HG03108 (cell line): ENCODE data around the gene LYVE1.

Source experiments
- ATAC-seq: cut with Tn5 transposase; IDR thresholded peaks from one replicate; pipeline ENCODE4 v1.9.1; 2021; ENCODE audit warnings: moderate library complexity; ENCODE audit not compliant: unreplicated experiment

LYVE1 gene

DNA sequence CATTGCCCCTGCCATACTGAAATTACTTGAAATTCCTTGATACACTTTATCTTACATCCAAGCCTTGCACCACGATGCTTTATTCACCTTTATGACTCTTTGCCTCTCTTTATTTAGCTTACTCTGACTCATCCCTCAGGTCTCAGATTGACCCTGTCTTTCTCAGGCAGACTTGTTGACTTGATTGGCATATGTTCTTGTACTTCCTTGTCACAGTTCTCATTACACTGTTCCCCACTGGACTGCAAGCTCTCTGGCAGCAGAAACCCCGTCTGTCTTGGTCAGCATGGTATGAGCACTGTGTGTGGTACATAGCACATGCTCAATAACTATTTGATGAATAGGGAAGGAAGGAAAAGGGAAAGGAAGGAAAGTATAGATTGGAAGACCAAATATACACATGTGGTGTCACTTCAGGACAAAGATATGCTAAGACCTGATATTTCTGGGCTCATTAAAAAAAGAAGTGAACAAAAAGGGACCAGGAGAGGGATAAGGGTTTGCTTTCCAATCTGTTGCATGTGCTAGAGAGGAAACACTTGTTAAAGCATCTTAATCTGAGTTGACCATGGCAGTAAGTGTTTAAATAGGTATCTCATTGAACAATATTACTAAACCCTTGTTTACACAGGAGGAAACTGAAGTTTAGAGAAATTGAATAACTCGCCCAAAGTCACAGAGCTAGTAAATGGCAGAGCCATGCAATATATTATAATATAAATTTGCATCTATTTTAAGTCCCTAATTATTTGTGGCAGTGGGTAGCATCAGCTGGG lies 7.2 kb downstream of the LYVE1 start:
- ATAC-seq = no peak

- ATAC-seq = no peak
These were observed 10.2 kb downstream of the LYVE1 start for GRCh38 chr11:10558288-10558687.

GRCh38 chr11:10556590-10556989 lies 11.9 kb downstream of the LYVE1 start:
- no peak for ATAC-seq

GRCh38 chr11:10551845-10552352 lies 16.6 kb downstream of the LYVE1 start:
- no peak for ATAC-seq

GRCh38 chr11:10551290-10551592 lies 17.2 kb downstream of the LYVE1 start:
- no peak for ATAC-seq

DNA sequence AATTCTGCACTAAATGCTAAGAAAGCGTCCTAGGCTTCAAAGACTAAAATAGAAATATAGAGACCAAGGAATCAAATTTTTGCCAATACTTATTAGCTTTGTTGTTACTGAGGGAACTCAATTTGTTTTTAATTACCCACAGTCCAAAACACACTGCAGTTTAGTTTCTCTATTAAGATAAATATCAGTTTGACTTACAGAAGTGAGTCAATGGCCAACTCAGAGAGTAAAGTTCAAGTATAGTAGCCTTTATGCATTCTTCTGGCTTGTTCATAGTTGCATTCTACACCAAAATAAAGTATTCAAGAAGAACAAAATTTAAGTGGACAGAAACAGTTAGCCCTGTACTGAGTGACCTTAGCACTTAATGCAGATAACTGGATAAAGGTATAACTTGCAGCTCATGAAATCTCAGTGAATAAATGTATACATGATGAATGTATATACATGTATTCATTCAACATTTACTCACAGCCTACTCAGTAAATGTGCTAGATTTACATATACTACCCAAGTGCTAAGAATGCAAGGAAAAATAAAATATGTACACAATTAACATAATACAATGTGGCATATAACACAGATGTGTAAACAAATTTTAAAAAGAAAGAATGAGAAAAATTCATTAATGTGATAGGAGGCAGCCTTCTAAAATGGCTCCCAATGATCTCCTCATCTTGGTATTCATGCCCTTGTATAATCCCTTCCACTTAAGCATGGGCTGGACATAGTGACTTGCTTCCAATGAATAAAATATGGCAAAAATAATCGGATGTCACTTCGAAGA lies 17.8 kb downstream of the LYVE1 start:
- no peak for ATAC-seq

DNA sequence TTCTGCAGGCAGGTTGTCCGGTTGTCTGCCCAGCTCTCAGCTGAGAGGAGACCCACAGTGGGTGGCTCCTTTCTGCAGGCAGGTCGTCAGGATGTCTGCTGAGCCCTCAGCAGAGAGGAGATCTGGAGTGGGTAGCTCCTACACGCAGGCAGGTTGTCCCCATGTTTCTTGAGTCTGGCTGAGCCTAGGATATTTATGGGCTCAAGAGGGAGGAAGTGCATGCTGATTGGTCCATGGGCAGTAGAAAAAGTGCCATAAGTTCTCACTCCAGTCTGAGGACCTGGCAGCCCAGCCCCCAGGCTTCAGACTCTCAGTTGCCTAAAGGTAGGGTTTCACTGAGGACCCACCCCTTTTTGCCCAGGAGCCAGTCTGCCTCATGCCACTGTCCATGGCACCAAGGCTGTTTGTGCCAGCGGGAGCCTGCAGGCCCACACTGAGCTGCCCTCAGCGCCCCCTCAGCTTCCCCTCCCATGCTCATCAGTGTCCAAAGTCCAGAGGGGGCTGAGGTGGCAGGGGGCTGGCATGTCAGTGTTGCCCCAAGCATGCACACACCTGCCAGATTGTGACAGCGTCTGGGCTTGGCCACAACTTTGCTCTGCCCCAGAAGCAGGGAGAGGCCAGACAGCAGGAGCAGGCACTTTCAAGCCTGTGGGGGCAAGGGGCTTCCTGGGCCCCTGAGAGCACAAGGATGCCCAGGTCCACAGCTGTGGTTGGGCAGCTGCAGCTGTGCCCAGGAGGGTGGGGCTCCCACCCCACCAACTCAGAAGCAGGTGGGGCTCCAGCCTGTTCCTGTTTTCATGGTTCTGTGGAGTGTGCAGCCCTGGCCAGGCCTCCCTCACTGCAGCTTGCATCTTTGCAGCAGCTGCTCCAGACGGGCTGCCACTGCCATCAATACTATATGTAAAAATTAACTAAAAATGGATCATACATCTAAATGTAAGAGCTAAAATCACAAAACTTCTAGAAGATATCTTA lies 23.7 kb downstream of the LYVE1 start:
- ATAC-seq = no peak

- ATAC-seq = no peak
These were observed 24.7 kb downstream of the LYVE1 start for GRCh38 chr11:10543782-10544181.

GRCh38 chr11:10542776-10543175 lies 25.7 kb downstream of the LYVE1 start:
- ATAC-seq = no peak

DNA sequence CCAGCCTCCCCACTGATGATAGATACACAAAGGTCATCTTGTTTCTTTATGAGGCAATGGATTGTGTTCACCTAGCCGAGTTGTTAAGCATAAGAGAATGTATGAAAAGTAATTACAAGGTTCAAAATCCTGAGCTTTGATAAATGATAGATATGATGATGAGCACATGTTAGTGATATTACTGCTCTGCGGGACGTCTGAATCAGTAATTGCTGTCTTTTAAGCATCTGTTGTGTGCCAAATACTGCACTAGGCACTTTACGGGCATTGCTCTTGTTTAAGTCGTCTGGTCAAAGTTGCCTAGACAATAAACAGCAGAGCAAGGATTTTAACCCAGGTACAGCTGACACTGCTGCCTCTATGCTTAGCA lies 26.9 kb downstream of the LYVE1 start:
- ATAC-seq = no peak

DNA sequence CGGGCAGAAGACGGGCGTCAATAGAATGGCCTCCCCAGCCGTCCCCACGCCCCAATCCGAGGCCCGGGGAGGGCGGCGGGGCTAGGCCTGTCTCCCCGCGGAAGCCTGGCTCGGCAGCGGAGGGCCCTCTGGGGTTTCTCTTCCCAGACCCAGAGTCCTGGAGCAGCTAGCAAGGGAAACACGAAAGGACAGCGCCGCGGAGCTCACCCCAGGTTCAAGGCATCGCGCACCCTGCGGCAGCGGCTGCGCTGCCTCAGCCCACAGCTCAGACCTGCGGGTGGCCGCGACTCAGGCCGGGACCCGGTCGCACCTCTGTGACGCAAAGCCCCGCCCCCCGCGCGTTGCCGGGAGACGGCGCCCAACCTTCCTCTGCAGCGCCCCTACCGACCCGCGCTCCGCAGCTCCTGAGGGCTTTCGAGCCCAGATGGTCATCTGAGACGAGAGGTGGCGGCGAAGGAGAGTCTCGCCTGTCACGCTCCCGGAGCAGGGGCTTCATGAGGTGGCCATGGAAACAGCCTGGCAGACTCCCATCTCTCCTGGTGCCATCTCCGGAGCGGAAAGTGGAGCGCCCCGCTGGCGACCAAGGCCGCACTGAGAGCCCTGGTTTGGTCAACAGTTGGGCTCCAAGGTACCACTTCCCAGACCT lies 27.4 kb downstream of the LYVE1 start, which contains the start of gene RNF141:
Gene RNF141 (minus strand): TSS at position 273 of the 646 bp plus-strand sequence. CDS start 7,029 bp downstream, outside the sequence.
- ATAC-seq = peak; percentile 96

- peak; percentile 25 for ATAC-seq
These were observed 27.9 kb downstream of the LYVE1 start for GRCh38 chr11:10540546-10540914.

GRCh38 chr11:10539339-10539738 lies 29.1 kb downstream of the LYVE1 start:
- ATAC-seq = no peak

DNA sequence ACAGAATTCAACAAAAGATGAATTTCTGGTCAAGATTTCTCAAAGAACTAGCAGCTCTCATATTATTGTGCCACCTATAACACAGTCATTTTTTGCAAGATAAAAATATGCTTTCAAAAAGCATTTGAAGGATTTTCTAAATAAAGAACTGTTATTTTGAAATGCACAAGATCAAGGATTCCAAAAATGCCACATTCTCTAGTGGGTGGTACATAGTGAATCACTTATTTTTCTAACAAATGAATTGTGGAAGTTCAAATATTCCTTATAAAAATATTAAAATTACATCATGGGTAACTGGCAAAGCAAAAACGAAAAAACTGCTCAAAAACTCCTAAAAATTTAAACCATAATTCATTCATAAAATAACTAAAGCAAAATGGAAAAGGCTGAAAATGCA lies 29.5 kb downstream of the LYVE1 start:
- ATAC-seq = no peak

- no peak for ATAC-seq
These were observed 30.9 kb downstream of the LYVE1 start for GRCh38 chr11:10537600-10537999.

DNA sequence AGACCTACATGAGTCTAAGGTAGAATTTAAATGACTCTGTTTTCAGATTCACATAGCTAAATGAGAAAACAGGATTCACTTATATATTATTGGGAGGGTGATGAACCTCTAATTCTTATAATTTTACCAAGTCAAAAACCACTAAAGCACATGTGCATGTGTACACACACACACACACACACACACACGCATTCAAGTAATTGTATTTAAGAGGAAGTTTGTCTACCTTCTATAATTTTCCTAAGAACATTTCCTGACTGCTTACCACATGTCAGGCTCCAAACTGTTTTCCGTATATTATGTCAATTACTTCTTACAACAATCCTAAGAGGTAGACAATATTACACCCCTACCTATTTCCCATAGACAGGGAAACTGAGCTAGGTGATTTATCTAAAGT lies 34.1 kb downstream of the LYVE1 start:
- ATAC-seq = no peak

DNA sequence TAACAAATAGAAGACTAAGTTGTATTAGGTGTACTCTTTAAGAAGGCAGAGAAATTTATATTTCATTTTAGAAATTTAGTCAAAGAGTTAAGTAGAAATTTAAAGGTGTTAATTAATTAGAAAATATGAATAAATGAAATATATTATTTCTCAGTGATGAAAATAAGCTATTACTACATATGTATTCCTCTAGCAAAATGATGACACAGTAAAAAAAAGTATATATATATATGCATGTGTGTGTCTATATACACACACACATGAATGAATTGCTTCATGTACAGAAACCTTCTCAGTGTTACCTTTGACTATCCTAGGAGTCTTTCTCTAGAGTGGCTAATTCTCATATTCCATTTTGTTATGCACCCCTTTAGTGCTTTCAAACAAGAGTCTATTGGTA lies 35.1 kb downstream of the LYVE1 start:
- no peak for ATAC-seq

DNA sequence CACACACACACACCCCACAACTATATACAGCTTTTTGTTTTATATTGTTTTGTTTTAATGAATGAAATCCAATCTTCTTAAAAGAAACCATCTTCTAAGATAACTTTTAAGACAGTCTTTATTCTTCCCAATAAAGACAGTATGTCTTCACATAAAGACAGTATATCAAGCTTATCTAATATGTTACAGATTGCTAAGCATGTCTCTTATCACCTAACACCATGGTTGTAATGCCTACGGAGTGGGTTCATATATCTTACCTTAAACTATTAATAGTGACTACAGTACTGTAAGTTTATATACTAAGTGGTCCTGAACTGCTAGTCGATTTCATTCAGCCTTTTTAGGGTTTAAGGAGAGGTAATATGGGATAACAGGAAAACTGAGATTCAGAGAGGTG lies 35.9 kb downstream of the LYVE1 start:
- ATAC-seq = no peak

DNA sequence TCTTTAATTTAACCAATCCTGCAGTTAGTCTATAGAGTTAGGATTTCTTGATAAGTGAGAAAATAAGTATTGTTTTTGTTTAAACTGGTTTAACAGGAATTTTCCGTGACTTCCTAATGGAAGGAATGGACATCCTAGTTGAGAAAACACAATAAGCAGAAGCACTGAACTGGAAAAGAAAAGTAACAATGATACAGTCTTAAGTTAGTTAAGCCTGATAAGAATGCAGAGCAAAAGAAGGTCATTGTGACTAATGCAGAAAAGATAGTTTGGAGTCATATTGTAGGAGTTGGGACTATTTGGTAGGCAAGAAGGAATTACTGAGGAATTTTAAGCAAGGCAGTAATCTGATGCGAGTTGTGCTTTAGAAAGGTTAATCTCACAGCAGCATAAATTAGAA lies 39.2 kb downstream of the LYVE1 start:
- no peak for ATAC-seq

- no peak for ATAC-seq
These were observed 40.3 kb downstream of the LYVE1 start for GRCh38 chr11:10528121-10528520.
